Activated CD4-positive, alpha-beta T cell treated with anti-CD3 and anti-CD28 coated beads, Interleukin-2, amount 50 U/mL, for 16 hours (primary cell): Measurements from ENCODE around the gene ETFB.
"Not testable (repeated sequence)": the region's sequence is repeated elsewhere in the genome, so short reads cannot be mapped to it uniquely, and the experiment has no call there.

Source experiments
- DNase-seq: peaks from one replicate; pipeline ENCODE4 v3.0.0-alpha.2; 2020

The ETFB gene

DNA sequence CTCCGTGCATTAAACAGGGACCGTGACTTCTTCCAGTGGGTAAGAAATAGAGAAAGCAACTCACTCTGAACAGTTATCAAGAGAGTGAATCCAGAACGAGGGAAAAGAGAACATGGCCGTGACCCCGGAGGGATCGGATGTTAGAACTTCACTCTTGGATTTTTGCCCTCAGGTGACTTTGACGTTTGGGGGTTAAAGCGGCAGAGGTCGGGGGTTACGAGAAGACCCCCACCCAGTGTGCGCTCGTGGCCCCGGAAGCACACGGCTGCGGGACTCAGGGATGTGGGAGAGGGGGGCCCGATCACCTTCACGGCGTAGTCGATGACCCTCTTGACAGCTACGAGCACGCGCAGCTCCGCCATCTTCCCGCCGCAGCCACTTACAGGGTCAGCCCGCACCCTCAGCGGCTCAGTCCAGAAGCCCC, at the start of gene ETFB:
Gene ETFB (minus strand): TSS at position 424 of the 424 bp plus-strand sequence. CDS start 62 bp downstream, at position 362.
- DNase-seq = no peak

DNA sequence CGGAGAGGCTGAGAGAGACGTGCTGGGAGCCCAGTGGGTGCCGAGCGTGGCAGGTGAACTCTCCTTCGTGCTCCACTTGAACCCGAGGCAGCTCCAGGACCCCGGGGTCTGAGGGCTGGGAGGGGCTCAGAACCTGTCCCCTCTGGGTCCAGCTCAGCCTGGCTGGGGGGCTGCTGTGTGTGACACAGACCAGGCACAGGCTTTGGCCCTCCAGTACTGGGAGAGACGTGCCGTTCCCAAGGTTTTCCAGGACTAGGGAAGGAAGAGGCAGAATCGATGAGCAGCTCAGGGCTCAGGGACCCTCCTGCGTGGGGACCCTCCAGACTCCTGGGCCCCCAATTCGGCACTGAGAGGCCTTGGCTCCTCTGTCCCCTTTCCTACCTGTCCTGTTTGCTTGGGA, 49.0 kb upstream of the ETFB start:
- no peak for DNase-seq

DNA sequence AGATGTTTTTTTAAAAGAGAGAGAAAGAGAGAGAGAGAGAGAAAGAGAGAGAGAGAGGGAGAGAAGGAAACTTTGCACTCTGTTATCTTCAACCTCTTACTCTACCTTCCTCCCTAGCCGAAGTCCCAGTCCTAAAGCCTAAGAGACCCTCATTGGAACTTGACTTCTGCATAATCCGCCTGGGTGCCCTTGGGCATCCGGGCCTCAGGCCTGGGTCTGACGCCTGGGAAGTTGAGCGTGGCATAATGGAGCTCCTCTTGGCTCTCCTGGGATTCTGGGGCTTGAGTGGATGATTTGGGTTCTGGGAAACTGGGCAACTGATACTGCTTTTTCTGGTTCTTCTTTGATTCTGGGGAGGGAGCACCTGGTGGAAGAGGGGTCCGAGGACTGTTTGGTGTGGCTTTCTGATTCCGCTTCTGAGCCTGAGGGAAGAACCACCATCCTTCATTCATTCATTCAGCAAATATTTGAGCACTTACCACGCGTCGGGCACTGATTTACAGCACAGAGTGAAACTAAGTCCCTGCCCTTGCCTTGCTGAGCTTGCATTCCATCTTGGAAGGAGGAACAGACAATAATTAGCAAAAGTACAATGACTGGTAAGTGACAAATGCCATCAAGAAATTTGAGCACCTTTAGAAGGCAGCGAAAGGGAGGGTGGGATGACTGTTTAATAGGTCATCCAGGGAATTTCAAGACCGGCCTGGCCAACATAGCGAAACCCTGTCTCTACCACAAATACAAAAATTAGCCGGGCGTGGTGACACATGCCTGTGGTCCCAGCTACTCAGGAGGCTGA, 45.0 kb upstream of the ETFB start:
- DNase-seq = no peak

DNA sequence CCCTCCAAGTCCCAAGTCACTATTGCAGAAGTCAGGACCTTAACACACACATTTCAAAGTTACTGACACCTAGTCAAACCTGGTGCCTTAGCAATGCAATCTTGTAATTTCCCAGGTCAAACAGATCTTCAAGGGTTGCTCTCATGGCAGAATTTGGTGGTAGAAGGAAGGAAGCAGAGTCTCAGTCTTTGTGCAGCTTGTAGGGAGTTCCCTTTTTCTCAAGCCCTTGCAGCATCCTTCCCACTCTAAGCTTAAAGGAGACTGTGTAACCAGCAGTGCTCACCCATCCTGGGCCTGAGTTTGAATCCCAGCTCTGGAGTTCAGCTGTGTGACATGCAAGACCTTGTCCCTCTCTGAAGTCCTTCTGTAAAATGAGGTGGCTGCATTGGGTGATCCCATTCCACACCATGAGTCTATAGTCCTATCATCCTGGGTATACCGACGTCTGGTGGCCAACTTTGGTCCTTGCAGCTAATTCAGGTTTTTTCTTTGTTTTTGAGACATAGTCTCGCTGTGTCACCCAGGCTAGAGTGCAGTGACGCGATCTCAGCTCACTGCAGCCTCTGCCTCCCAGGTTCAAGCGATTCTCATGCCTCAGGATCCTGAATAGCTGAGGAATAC, 41.4 kb upstream of the ETFB start:
- peak; percentile 35 for DNase-seq

DNA sequence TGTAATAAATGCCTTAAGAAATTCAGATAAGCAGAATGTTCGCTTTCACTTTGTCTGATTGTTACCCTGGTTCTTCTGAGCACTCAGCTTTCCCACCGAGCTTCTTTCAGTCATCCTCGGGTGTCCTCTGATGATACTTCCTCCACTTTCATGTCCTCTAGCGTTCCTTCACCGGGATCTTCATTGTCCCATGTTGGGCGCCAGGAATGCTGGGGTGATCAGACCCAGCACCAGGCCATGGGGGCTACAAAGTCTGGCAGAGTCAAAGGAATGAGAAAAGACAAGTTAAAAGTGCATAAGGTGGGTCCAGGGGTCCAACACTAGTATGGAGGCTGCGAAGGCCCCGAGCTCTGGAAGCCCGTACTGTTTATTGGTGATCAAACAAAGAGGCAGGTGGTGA, 35.9 kb upstream of the ETFB start:
- no peak for DNase-seq

DNA sequence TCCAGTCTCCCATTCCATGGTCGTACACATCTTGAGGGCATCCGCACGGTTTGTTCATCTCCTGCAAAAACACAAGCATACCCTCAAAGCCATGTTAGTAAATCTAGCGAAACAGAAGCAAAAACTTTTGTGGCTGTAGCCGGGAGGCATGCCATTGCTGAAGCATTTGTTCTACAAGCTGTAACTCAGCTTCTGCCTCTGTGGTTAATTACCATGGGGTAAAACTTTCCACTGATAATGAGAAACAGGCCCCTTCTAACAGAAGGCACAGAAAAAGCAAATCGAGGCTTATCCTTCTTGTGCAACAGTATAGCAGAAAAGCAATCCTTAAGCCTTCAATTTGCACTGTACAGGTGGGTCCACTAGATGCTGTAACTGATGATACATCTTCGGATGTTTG, 33.7 kb upstream of the ETFB start:
- not testable (repeated sequence) for DNase-seq

DNA sequence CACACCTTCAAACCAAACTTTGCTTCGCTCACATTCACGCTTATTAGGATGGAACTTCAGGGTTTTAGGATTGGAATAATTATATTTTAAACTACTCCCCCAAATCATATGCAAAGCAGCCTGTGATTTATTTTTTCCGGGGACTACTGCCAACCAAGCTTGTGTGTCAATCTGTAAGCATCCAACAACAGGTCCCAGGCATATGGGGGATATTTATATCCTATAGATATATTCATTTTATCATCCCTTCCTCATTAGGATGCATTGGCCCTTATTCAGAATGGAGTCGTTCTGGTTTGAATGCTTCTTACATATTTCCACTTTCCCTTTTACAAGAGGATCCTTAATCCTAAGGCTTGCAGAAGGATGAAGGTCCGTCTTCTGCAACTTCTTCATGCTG, 33.0 kb upstream of the ETFB start:
- DNase-seq = no peak

DNA sequence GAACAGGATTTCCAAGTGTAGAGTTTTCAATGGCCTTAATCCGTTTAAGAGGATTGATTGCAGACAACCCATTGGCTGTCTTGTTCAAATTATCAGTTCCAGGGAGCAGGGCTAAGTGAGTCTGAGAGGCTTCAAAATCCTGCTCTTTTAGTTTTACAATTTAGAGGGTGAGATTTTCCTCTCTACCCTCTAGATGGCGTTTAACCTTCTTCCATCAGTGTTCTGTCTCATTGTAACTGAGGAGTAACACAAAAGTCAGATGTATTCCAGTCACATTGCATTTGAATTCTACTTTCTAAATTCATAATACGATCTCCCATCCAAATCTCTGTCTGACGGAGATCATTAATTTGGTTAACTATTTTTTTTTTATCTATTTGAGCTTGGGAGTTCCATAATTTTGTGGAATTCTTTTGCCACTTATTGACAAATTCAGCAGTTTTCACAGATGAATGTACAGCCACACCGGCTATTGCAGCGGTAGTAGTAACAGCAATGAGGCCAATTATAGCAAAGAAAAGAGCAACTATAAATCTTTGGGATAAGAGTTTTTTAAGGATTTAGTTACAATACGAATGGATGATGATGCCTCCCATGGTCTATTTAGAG, 32.0 kb upstream of the ETFB start:
- peak; percentile 52 for DNase-seq

DNA sequence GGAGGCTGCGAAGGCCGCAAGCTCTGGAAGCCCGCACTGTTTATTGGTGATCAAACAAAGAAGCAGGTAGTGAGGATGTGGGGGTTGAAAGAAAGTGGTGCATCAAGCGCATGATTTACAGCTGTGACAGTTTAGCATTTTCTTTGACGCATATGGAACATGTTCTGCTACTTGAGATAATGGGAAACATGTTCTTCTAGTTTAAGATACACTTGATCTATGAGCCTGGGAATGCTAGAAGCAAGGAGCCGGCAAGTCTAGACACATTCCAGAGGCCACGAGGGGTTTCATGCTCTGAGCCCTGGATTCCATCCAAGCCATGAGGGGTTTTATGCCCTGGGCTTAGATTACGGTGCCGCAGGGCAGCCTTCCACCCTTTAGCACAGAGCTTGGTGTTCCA, 31.3 kb upstream of the ETFB start:
- not testable (repeated sequence) for DNase-seq

DNA sequence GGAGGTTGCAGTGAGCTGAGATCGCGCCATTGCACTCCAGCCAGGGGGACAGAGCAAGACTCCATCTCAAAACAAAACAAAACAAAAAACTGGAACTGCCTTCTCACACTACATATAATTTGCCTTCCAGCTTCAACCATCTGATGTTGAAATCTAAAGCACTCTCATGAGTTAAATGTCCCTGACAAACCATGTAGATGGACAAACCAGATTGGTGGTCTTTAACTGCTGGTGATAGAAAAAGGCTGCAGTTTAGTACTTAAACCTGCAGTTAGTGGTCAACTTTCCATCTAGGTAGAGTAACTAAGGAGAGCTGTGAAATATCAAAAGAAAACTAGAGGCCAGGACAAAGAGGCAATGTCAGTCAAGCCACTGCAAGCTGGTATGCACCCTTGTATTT, 30.0 kb upstream of the ETFB start:
- DNase-seq = no peak

DNA sequence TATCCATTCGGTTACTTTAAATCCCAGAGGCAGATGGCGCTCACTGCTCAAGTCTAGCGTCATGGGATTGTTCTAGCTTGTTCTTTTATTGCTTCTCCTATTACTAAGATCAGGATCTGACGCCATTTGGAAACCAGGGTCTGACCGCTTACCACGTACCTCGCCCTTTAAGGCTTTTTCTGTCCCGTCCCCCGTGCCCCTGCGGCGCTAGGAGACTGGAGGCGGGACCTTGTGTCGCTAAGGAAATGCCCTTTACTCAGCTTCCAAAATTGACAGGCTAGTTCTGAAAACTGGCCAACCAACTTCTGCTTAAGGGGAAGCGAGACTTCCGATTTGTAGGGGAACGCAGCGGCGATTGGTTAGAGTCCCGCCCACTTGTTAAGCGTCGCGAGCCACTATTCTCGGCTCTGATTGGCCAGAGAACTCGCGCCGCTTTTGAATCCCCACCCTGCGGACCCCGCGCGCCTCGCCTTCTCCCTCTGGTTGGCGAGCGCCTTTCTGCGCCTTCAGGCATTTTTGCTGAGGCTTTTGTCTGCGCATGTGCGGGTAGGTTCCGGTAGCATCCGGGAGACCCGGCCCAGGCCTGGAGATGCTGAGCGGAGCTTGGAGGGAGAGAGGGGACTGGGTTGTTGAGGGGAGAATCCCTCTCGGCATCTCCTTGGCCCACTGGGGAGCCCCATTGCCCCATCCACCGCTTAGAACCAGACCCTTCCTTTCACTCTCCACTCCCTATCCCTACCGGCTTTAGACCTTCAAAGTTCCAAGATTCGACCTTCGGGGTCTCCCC, 28.1 kb upstream of the ETFB start:
- peak; percentile 99 for DNase-seq

DNA sequence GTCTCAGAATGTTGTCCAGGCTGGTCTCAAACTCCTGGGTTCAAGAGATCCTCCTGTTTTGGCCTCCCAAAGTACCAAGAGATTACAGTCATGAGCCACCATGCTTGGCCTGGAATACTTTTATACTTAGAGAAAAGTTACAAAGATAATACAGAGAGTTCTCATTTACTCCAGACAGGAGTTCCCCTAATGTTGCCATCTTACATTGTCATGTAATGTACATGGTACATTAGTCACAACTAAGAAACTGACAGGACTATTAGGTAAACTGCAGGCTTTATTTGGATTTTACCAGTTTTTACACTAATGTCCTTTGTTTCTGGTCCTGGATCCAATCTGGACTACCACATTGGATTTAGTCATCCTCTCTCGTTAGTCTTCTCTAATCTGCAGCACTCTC, 26.5 kb upstream of the ETFB start:
- no peak for DNase-seq

DNA sequence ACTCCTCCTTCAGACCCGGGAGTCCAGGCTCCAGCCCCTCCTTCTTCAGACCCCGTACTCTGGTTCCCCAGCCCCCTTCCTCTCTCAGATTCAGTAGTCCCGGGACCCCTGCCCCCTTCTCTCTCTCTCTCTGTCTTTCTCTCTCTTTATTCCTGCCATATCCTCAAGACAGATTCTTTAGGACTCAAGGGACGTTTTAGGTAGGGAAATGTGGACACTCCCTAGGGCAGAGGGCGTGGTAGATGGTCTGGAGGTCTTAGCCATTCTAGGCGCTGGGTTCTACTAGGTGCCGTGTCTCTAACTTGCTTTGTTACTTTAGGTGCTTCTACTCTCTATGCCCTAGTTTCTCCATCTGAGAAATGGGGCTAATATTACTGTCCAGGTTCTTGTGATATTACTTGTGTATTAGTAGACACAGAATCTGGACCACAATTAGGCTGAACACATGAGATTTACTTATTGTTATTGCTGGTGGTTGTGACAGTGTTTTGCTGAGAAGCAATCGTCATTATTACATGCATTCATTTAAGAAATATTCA, 25.0 kb upstream of the ETFB start:
- no peak for DNase-seq

DNA sequence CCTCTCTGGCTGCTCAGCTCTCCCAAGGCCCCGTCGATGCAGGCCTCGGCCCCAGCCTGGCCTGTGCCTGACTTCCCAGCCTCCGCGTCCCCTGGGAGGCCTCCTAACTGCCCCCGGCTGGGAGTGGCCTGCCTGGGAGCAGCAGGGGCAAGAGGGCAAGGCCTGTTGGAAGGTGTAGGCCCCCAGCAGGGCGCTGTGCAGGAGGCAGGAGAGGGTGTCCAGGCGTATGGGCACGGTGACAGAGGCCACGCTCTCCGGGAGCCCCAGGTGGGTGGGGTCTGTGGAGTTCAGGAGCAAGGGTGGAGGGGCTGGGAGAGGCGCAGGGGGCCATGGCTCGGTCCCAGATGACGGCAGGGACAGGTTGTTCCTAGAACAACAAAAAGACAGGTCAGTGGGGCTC, 23.0 kb upstream of the ETFB start:
- DNase-seq = no peak

DNA sequence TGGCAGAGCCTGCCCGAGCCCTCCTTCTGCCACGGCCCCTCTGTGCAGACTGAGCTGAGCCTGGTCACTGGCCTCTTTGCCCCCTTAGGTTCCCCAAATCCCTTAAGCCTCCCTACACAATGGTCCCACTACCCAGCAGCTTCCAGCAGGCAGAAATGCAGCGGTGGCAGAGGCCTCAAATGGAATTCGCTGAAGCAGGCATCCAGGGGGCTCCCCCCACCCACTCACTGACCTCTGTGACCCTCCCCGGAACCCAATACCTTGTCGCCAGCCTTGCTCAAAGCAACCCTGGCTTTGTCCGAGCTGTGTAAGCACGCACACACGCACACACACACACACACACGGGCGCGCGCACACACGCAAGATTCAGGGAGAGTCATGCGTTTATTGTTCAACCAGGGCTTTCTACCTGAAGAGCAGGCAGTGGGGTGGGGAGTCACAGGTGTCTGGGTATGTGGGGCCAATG, 21.8 kb upstream of the ETFB start, which contains the start of gene LIM2:
Gene LIM2 (minus strand): TSS at position 51 of the 466 bp plus-strand sequence. CDS start 531 bp downstream, outside the sequence.
- no peak for DNase-seq

DNA sequence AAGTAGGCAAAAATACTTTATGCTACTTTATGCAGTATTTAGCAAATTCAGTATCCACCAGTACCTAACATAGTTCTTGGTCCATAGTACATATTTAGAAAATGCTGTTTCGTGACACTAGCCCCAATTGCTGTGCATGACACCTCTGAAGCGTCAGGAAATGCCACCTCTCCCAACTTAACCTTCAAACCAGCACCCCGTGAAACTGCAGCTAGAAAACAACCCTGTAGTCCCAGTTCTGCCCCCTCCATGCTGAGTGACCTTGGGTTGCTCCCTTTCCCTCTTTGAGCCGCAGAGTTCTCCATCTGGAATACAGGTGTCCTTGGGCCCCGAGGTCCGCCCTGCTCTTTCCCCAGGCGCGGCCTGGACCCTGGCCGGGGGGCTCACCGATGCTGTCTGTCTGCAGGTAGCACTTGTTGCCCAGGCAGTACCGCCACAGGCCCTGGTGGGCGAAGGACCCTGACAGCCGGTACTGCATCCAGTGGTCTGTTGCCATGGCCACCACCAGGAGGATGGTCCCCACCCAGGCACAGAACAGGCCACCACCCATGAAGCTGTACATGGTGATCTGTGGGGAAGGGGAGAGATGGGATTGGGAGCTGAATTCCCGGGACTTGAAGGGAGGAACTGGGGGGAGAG, 20.8 kb upstream of the ETFB start:
- no peak for DNase-seq

DNA sequence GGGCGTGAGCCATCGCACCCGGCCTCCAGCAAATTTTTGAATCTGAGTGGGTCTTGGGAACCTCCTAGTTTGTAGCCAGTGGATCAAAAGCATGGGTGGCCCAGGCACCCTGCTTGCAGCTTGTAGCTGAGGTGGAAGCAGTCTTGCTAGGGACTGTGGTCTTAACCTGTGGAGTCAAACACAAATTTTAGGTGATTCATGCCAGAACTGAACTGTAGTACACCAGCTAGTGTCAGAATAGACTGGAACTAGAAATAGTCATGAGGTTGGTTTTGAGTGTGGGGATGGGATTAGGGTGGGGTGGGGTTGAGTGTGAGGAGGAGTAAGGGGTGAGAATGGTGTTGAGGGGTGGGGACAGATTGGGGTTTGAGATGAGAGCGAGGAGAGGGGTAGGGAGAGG, 15.8 kb upstream of the ETFB start:
- DNase-seq = no peak

DNA sequence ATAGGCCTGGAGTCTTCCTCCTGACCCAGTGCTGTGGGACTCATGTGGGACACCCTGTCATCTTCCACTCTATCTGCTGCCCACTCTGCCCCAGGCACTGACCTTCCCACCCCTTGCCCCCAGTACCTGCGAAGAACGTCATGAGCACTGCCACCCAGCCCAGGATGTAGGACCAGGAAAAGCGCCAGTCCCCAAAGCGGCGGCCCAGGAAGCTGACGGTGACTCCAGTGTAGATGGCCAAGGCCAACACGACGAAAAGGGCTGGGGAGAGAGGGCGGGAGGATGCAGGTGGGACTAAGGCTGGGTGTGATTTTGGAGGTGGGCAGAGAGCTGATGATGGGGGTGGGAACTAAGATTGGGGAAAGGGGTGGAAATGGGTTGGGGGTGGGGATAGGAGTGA, 14.2 kb upstream of the ETFB start:
- DNase-seq = no peak

DNA sequence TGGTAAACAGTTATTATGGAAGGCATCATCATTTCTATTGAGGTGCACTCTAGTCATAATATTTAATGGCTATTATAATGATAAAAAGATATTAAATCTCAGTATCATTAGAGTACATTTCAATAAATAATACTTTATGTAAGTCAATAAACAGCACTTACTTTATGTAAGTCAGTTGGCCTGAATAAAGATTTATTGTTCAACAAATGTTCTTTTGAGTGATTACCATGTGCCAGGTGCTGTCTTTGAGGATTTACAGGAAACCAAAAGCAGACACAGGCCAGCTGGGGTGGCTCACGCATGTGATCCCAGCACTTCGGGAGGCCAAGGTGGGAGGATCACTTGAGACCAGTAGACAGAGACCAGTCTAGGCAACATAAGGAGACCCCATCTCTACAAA, 11.2 kb upstream of the ETFB start:
- no peak for DNase-seq

DNA sequence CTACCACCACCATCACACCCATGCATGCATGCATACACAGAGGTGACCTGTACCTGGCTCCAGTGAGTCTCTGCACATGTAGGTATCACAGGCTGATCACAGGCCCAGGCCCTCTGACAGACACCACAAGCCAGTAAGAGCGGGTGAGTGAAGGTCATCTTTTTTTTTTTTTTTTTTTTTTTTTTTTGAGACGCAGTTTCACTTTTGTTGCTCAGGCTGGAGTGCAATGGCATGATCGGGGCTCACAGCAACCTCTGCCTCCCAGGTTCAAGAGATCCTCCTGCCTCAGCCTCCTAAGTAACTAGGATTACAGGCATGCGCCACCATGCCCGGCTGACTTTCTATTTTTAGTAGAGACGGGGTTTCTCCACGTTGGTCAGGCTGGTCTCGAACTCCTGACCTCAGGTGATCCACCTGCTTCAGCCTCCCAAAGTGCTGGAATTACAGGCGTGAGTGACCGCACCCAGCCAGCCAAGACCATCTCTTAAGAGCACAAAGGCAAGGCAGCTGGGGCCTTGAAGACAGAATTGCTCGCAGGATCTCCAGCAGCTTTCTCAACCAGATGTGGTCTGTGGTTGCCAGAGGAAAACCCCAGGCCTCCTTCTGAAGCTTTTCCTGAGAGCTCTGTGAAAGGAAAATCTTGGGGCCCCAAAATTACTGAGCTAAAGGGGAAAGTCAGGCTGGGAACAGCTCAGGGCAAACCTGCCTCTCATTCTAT, 9.5 kb upstream of the ETFB start:
- DNase-seq = peak; percentile 70

DNA sequence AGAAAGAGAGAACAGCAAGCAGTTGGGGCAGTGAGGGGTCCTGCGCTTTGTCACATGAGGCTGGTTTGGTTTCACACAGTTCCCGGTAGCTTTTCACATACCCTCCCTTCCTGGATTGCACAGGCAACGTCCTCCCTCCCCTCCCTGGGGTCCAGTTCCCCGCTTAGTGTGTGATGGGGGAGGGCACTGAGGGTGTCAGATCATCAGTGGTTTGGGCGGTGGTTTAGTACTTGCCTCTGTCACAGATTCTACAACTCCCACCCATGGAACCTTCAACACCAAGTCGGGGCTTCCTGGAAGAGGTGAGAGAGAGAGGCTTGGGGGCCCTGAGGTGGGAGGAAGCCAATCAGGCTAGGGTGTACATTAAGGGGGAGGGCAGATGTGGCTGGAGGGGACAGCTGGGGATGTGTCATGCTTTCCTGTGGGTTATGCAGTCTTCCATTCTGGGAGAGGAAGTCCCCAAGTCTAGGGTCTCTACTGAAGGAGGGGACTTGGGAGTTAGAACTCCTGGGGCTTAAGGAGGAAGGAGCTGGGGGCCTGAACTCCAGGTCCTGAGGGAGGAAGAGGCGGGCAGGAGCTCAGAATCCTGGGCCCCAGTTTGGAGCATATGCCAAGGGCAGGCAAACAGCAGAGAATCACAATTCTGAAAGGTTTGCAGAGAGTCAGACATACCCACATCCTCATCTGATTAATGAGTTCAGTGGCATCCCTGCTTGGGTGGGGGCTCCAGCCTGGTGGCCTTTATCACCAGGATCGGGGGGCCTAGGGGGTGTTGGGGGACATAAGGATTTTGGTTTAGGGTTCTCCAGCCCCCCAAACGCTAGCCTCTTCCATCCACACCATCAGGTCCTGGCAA, 6.7 kb upstream of the ETFB start, which contains the start of gene NKG7:
Gene NKG7 (minus strand): TSS at position 6 of the 856 bp plus-strand sequence. CDS start 119 bp downstream, outside the sequence.
- peak; percentile 95 for DNase-seq
